A549 treated with RU486 at 1 μM for 4 hours (cell line): Measurements from ENCODE around the gene SERPINF2. TPM values are rescaled to one million over a fixed set of nuclear protein-coding genes. Genes with fewer than 3 reads are reported as not detected.

Experiments used
- total RNA-seq: library from RNA; stranded (reverse); fragments of 200-300 nt; extraction: Qiagen RNA extraction; gene quantifications from 5 replicates; pipeline ENCODE4 v1.2.3, GENCODE V29; 2022; ENCODE audit warnings: low read depth

The SERPINF2 gene
- 1.2 to 2.1 TPM (median 2.0 TPM) in 5 replicates for total RNA-seq

DNA sequence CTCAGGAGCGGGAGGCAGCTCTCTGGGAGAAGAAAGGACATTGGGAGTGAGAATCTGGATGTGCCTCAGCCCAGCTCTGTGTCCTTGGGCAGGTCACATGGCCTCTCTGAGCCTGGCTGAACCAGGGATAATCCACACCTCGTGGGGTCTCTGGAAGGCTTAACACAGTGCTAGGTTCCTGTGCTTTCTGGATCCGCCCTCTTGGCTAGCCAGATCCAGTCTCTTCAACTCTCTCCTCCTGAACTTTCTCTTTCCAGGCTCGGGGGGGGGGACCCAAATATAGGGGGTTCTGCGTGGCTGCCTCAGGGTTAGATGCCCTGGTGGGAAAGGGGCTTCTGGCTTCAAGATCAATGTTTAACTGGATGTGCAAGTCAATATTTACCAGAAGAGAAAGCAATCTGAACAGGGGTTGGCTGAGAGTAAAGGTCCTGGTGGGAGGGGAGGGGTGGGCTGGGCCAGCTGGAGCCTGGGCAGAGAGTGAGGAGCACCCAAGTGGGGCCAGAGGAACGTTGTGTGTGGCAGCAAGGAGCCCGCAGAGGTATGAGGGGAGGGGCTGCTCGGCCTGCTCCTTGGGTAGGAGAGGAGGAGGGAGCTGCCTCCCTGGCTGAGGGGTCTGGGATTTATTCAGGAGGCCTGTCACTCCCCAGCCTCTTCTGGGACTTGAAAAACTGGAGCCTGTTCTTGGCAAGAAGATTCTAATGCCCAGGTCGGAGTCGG, at the start of gene SERPINF2:
TSS of gene SERPINF2 (plus strand) at position 501 of the 717 bp plus-strand sequence. CDS start 2,125 bp downstream, outside the sequence.

DNA sequence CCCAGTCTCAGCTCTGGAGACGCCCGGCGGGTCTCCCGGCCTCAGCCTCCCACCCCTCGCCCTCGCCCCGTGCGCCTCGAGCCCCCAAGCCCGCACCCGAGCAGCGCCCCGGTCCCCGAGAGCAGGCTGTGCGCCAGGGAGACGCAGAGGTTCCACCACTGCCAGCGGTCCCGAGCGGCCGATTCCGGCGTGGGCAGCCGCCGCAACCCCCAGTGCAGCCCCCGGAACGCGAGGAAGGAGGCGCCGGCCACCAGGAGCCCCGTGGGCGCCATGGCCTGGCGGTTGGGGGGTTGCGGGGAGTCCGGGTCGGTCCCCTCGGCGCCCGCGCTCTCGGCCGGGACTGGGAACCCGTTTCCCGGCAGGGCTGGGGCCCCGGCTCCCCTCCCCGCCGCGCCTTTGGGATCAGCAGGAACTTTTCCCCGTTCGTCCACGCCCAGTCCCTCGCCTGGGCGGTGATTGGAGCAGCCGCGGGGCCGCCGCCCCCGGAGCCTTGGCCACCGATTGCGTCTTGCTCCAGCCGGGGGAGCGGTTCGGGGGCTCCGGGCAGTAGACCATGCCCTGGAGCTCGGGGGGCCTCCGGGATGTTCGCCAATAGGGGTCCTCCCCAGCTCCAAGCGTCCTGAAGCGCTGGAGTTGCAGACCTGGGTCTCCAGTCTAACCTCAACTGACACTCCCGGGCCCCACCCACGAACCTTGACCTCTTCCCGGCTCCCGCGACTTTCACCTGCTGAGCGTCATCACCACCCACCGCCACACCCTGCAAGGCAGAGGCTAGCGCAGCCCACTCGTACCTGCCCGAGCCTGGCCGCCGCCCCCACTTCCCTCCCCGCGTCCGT, 32.5 kb upstream of the SERPINF2 start, which contains the start of gene TLCD2:
TSS of gene TLCD2 (minus strand) at position 407 of the 836 bp plus-strand sequence. CDS start at position 272, 135 bp downstream.

DNA sequence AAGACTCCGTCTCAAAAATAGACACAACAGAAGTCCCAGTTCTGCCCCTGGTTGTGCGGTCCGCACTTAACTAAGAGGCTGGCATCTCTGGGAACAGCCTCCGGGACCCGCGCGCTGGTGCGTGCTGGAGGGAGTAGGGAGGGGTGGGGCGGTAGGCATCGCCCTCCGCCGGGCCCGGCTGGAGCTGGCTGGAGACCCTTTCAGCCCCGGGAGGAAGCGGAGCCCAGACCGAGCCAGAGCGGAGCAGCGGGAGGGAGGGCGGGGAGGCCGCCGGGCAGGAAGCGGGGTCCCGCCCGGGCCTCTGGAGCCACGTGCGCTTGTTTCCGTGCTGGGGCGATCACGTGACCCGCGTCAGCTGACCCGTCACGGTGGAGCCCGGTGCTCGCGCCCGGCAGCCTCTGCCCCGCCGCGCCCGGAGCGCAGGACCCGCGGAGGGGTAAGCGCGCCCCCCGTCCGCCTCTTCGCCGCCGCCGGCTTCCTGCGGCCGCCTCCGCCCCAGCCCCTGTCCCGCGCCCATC, 18.3 kb upstream of the SERPINF2 start, which contains the start of gene WDR81:
TSS of gene WDR81 (plus strand) at position 354 of the 518 bp plus-strand sequence. CDS start 256 bp downstream, outside the sequence.

Other genes with a start within 250 kb of the SERPINF2 start
- 20.2 to 25.5 TPM (median 24.4 TPM) in 5 replicates for gene INPP5K, start 226.3 kb upstream of the SERPINF2 start, total RNA-seq
- 62.9 to 75.9 TPM (median 66.4 TPM) in 5 replicates for gene PITPNA, start 180.1 kb upstream of the SERPINF2 start, total RNA-seq
- 4.0 to 8.0 TPM (median 7.2 TPM) in 5 replicates for gene SLC43A2, start 114.0 kb upstream of the SERPINF2 start, total RNA-seq
- gene SCARF1, start 97.1 kb upstream of the SERPINF2 start, total RNA-seq, result 0.22 to 0.37 TPM (median 0.32 TPM) in 5 replicates
- gene RILP, start 93.0 kb upstream of the SERPINF2 start, total RNA-seq, result 14.4 to 22.3 TPM (median 17.1 TPM) in 5 replicates
- gene PRPF8, start 58.0 kb upstream of the SERPINF2 start, total RNA-seq, result 254 to 337 TPM (median 268 TPM) in 5 replicates
- 0.98 to 1.6 TPM (median 1.5 TPM) in 5 replicates for gene TLCD2, start 32.5 kb upstream of the SERPINF2 start, total RNA-seq
- 21.5 to 32.7 TPM (median 29.3 TPM) in 5 replicates for gene WDR81, start 18.2 kb upstream of the SERPINF2 start, total RNA-seq
- 1.4 to 2.3 TPM (median 2.0 TPM) in 5 replicates for gene SERPINF1, start 19.2 kb downstream of the SERPINF2 start, total RNA-seq
- gene SMYD4, start 87.0 kb downstream of the SERPINF2 start, total RNA-seq, result 7.2 to 9.6 TPM (median 9.0 TPM) in 5 replicates
- 63.2 to 90.7 TPM (median 73.1 TPM) in 5 replicates for gene RPA1, start 87.1 kb downstream of the SERPINF2 start, total RNA-seq